ENCODE measurements around the gene RBM24. TPM values are rescaled to one million over a fixed set of nuclear protein-coding genes. Genes with fewer than 3 reads are reported as not detected.
"Not testable (repeated sequence)": the region's sequence is repeated elsewhere in the genome, so short reads cannot be mapped to it uniquely, and the experiment has no call there.

RBM24 gene
- total RNA-seq, 2 experiments from 2014 or later = not detected

GRCh38 chr6:17283074-17283473 is 1.9 kb downstream of the RBM24 start:
- CTCF ChIA-PET = no interaction called here
- POLR2A ChIA-PET = no interaction called here

DNA sequence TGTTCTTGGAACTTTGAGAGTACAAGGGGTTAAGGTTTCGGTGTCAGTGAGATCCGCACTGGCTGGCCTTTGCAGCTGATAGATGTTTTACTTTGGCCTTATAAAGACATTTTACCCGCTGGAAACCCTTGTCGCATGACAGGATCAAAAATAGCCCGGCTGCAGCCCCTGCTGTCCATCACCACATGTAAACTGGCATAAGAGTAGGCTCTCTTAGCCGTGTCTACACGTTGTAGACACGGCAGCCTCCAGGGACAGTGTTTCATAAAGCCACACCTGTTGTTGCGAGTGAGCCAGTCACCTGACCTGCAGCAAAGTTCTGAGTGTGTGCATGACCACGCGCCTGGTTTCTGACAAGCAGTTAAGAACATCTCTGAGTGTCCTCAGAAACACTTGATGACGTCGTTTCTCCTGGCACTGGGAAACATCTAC is 8.5 kb downstream of the RBM24 start:
- CTCF ChIA-PET = no interaction called here
- POLR2A ChIA-PET = no interaction called here

DNA sequence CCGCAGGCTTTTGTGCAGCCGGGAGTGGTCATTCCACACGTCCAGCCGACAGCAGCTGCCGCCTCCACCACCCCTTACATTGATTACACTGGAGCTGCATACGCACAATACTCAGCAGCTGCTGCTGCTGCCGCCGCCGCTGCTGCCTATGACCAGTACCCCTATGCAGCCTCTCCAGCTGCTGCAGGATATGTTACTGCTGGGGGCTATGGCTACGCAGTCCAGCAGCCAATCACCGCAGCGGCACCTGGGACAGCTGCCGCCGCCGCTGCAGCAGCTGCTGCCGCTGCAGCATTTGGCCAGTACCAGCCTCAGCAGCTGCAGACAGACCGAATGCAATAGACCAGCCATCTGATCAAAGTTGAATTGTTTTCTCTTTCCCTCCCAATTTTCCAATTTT is 10.6 kb downstream of the RBM24 start:
- CTCF ChIA-PET = no interaction called here
- POLR2A ChIA-PET = interaction anchor here (0.6 kb wide), 1 partner anchor 115 kb away, joined by 3 read pairs; no protein-coding TSS in a partner anchor

- ChIA-PET CTCF (no interaction called here), POLR2A (interaction anchor here (0.6 kb wide), 1 partner anchor 114 kb away, joined by 3 read pairs; no protein-coding TSS in a partner anchor)
Observed at GRCh38 chr6:17292600-17293133, 11.5 kb downstream of the RBM24 start.

DNA sequence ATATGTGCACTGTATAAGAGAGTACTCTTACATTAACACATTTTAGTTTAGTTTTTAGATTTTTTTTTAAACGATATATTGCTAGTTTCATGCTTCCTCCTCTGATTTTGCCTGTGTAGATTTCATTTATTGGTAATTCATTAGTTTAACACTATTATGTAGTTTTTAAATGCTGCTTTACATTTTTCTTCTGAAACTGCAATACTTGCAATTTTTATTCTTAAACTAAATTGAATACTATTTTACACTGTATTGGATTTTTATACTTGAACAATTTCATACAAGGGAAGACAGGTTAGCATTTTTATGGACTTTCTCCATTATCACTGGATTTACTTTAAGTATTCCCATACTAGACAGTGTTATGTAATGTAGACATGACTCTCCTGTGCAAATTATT is 12.2 kb downstream of the RBM24 start:
- ChIA-PET POLR2A (no interaction called here), CTCF (no interaction called here)

- POLR2A ChIA-PET = no interaction called here
- CTCF ChIA-PET = no interaction called here
Observed at GRCh38 chr6:17297271-17298080, 16.3 kb downstream of the RBM24 start.

DNA sequence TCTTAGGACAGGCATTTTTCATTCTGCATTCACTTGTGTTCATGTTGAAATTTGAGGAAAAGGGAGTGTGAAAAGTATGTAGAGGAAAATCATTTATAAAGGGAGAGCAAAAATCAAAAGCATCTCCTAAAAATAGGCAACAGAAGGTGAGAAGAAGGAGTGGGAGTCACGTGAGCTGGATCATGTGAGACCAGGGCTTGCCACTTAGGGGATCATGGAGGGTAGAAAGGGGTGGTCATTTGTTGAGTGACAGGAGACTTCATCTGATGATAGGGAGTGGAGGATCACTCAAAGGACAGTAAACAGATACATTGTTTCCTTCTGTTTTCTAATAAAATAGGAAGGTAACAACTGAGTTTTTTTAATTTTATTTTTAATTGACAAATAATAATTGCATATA is 17.1 kb downstream of the RBM24 start:
- CTCF ChIA-PET = no interaction called here
- POLR2A ChIA-PET = no interaction called here

- ChIA-PET POLR2A (no interaction called here), CTCF (no interaction called here)
Observed at GRCh38 chr6:17299222-17299621, 18.1 kb downstream of the RBM24 start.

DNA sequence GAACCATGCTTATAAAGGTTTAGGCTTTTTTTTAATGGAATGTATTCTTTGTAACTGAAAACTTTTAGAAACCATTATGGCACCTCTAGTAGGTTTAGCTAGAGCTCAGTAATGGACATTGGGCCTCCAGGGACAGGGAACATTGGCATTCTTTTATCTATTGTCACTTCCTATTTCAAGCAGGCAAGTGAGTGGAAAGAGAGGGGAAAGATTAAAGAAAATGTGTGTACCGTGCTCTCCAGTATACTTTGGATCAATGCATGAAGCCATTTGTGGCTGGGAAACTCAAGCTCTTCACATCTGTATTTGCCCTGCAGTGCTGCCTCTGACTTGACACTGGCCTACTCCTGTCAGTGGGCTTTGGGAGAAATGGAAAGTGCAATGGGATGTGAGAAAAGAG is 18.6 kb downstream of the RBM24 start:
- POLR2A ChIA-PET = no interaction called here
- CTCF ChIA-PET = no interaction called here

GRCh38 chr6:17300637-17301036 is 19.5 kb downstream of the RBM24 start:
- POLR2A ChIA-PET = no interaction called here
- CTCF ChIA-PET = no interaction called here

GRCh38 chr6:17303444-17303843 is 22.3 kb downstream of the RBM24 start:
- CTCF ChIA-PET = no interaction called here
- POLR2A ChIA-PET = no interaction called here

DNA sequence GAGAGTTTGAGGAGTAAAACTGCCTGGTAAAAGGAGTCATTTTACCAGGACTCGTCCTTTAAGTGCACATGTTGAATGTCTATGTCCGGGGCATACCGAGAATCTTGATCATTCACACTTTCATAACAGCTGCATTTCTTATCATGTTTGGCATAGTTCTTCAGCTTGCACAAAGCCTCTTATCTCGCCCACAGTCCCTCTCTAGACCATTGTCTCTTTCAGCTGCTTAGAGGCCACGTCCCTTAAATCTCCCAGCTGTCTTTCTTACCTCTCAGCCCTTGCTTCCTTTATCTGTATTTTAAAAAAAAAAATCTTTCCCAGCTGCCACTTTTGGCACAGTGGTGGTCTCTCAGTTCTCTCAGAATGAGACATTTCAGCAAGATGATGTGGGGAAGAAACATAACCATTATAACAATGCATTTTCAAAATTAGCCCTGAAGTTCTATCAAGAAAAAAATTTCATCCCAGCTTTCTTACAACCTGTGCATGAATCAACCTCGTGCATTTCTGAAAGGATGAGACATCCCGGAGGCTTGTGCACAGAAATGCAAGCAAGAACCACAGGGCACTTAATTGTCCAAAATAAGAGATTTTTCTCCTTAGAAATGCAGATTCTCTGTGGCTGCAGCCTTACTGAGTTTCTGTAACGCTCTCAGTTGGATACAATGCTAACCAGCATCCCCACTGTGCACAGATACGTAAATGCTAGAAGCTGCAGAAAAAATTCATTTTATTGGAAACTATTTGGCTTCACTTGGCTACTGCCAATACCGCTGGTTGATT is 24.2 kb downstream of the RBM24 start:
- CTCF ChIA-PET = no interaction called here
- POLR2A ChIA-PET = no interaction called here

- POLR2A ChIA-PET = no interaction called here
- CTCF ChIA-PET = interaction anchor here (0.6 kb wide), 1 partner anchor 1286 kb away, joined by 3 read pairs; no protein-coding TSS in a partner anchor
Observed at GRCh38 chr6:17311595-17312311, 30.6 kb downstream of the RBM24 start.

GRCh38 chr6:17313238-17313637 is 32.1 kb downstream of the RBM24 start:
- POLR2A ChIA-PET, CTCF ChIA-PET: not testable (repeated sequence)

DNA sequence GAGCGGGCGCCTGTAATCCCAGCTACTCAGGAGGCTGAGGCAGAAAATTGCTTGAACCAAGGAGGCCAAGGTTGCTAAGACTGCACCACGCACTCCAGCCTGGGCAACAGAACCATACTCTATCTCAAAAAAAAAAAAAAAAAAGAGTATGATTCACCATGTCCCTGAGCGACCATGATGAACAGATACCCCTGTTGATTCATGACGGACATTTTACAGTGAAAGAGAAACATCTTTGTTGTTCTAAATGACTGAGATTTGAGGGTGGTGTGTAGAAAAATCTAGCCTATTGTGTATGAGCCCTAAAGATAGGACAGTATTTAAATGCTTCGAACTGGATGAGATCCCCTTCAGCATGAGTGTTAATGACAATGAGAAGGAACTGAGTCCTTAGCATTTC is 32.8 kb downstream of the RBM24 start:
- ChIA-PET POLR2A (no interaction called here), CTCF (no interaction called here)

DNA sequence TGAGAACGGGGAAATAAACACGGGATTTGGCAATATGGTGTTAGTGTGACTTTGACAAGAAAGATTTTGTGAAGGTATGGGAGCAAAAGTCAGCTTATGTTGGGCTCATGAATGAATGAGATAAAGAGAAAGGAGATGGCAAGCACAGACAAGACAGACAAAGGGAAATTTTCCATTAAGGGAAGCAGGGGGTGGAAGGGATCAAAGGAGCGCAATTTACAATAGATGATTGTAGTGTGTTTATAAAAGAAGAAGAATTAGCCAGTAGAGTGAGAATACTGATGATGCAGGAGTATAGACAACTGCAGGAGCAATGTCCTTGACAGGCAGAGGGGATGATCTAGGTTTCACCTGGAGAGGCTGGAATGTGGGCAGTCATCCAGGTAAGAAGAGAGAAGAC is 34.1 kb downstream of the RBM24 start:
- POLR2A ChIA-PET = no interaction called here
- CTCF ChIA-PET = no interaction called here

- CTCF ChIA-PET = no interaction called here
- POLR2A ChIA-PET = no interaction called here
Observed at GRCh38 chr6:17318435-17319165, 37.4 kb downstream of the RBM24 start.

GRCh38 chr6:17320266-17320665 is 39.1 kb downstream of the RBM24 start:
- POLR2A ChIA-PET, CTCF ChIA-PET: not testable (repeated sequence)

DNA sequence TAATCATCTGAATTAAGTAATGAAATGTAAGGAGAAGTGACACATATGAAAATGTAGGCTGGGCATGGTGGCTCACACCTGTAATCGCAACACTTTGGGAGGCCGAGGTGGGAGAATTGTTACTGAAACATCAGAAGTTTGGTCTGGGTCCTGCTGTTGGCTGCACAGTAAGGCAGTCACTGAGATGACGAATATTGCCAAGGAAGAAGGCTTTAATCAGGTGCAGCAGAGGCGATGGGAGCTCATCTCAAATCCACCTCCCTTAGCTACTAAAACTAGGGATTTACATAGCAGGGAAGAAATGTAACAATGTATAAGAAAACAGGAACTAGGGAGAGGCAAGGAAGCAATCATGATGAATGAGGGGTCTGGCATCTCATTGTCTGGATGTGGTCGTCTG is 50.1 kb downstream of the RBM24 start:
- ChIA-PET POLR2A (no interaction called here), CTCF (no interaction called here)

GRCh38 chr6:17334265-17334664 is 53.1 kb downstream of the RBM24 start:
- ChIA-PET CTCF (no interaction called here), POLR2A (no interaction called here)
